GM18520 (cell line): Measurements from ENCODE around the gene RDM1.
"Not testable (repeated sequence)": the region's sequence is repeated elsewhere in the genome, so short reads cannot be mapped to it uniquely, and the experiment has no call there.

ENCODE experiments used
- ATAC-seq: cut with Tn5 transposase; IDR thresholded peaks from one replicate; pipeline ENCODE4 v1.9.1; 2021; ENCODE audit not compliant: unreplicated experiment

RDM1 gene

GRCh38 chr17:35900708-35901480 is 29.7 kb downstream of the RDM1 start:
- ATAC-seq, result no peak

- ATAC-seq, result no peak
These were observed 30.3 kb downstream of the RDM1 start for GRCh38 chr17:35900280-35900679.

GRCh38 chr17:35898283-35899070 is 32.1 kb downstream of the RDM1 start:
- no peak for ATAC-seq

GRCh38 chr17:35897772-35898171 is 32.8 kb downstream of the RDM1 start:
- not testable (repeated sequence) for ATAC-seq

DNA sequence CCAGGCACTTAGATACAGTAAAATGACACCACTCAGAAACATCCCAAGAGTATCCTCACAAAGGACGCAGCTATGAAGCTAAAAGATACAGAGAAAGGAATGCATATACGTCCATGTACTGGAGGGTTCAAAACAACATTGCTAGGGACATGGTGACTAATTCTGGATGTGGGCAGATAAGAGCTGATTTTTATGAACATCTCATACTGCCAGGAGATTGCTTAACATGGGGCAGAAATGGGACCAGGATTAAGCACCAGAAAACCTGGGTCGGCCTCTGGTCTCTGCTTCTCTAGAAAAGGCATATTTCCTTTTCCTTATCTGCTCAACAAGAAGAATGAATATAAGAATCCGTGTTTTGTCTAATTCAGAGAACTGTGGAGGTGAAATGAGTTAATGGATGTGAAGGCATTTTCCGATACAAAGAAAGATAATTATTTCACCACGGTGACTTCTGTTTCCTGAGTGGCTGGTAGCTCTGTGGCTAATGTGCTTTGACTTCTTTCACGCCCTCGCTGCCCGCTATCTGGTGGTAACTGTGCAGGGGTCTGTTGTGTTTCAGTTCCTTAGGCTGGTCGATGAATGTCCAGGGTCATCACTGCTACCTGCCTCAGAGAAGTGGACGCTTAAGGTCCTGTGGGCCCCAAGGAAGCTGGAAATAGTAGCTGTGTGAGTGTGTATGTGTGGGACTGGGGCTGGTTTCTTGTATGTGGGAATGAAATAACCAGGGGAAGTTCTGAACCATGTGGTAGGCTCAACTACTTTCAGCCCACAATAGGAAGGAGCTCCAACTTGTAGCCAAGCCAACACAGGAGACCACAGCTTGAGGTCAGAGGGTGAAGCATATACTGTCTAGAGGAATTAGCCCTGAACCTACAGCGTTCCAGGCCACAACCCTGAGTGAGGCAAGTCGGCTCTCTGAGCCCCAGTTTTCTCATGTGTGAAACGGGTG is 34.7 kb downstream of the RDM1 start:
- no peak for ATAC-seq

DNA sequence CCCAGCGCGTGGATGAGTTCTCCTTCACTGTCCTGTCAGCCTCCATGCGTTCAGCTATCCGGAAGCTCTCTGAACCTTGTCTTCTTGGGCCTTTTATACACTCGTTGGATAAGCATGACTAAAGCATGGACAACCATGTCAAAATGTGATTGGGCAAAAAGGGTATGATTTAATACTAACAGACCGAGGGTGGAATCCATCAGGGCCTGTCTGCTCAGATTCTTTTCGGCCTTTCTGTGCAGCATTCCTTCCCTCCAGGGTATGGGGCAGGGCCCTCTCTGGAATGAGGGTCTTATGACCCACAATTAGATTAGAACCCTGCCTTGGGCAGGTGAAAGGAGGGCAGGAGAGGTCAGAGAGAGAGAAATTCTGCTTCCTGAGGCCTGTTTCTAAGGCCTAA is 36.4 kb downstream of the RDM1 start:
- no peak for ATAC-seq

GRCh38 chr17:35893751-35894150 is 36.8 kb downstream of the RDM1 start:
- ATAC-seq, result no peak

GRCh38 chr17:35892091-35893035 is 38.2 kb downstream of the RDM1 start:
- ATAC-seq, result no peak

- no peak for ATAC-seq
These were observed 39.3 kb downstream of the RDM1 start for GRCh38 chr17:35891269-35891668.

GRCh38 chr17:35890774-35891155 is 39.8 kb downstream of the RDM1 start:
- peak; percentile 70 for ATAC-seq

DNA sequence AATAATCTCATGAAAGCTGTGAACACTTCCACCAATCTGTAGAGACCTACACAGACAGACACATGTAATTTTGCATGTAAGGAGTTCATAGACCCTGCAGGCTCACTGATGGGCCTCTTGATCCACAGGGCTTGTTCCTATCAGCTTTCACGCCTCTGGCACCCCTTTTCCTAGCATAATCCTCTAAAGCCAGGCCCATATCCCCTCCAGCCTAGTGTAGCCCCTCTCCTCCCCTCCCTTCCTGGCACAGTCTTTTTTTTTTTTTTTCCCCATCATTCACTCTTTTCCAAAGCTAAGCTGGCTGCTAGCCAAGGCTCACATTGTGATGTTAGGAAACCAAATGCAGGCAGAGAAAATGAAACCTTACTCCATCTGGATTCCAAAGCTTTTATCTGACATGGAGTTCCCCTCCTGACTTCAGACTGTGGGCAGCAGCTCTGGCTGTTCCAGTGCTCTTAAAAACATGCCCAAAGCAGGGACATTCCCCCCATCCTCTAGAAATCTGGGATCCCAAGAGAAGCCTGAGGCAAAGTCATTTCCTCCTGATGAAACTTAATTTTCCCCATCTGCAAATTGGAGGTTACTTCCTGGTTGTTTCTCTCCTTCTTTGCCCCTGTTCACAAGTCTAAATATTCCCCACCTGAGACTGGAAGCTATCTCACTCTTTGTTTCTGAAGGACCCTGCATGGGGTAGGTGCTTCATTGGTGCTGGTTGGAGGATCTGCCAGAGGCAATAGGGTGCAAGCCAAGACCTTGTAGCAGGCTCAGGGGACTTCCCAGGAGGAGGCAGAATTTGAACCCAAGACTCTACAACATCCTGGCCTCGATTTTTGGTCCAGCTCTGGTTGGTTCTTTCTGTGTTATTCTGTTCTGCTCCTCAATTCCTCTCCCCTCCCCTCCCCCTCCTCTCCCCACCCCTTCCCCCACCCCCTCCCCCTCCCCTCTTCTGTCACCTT is 40.5 kb downstream of the RDM1 start:
- no peak for ATAC-seq

GRCh38 chr17:35889241-35889640 is 41.3 kb downstream of the RDM1 start:
- ATAC-seq, result no peak

GRCh38 chr17:35879773-35880654 is 50.6 kb downstream of the RDM1 start, which contains the start of gene CCL5:
Gene CCL5, minus strand, starts transcription at chr17:35880360.
- ATAC-seq, result peak; percentile 85

DNA sequence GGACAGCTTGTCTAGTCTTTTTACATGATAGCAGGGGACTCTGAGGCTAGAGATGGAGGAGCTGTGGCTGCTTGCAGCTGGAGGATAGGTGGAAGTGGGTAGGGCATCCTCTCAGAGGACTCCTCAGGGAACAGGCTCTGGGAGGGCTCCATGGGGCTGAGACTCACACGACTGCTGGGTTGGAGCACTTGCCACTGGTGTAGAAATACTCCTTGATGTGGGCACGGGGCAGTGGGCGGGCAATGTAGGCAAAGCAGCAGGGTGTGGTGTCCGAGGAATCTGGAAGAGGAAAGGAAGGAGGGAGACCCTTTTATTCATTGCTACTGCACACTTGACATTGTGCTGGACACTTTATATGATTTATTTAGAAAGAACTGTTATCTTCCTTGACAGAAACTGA is 52.2 kb downstream of the RDM1 start:
- ATAC-seq, result no peak

GRCh38 chr17:35877345-35878029 is 53.1 kb downstream of the RDM1 start:
- ATAC-seq, result no peak

DNA sequence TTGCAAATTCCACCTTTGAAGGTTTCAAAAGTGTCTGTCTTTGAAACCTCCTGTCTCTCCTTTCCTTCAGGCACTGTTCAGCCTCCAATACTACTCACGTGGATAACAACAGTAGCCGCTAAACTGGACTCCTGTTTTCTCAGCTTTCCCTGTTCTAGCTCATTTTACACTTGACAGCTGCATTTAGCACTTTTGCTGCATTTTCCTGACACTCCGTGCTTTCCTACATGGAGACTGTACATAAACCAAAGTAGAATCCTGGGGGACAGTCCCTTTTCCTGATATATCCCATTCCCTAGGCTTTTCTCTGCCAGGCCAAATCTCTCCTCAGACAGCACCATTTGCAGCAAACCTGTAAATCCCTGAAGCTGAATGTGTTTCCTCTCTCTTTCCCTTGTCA is 54.0 kb downstream of the RDM1 start:
- ATAC-seq, result no peak

- no peak for ATAC-seq
These were observed 54.8 kb downstream of the RDM1 start for GRCh38 chr17:35875800-35876139.
